Pancreas (tissue), 10 donors: ENCODE results near the gene GARIN1A. TPM values are rescaled to one million over a fixed set of nuclear protein-coding genes. Genes with fewer than 3 reads are reported as not detected.

Experiments
- ATAC-seq, 4 donors: fragments of 200-7000 bp; cut with Tn5 transposase; one replicate each; pipeline versions ENCODE4 v1.8.0 to v1.9.1; 2020; ENCODE audit warnings: mild to moderate bottlenecking in 4 of 4, moderate library complexity in 4 of 4
- DNase-seq, 6 donors: peaks; one replicate each; pipeline ENCODE4 v3.0.0-alpha.2; 2020
- FAIRE-seq: peaks from 2 replicates; lab custom pipeline; 2012; peaks lifted over from hg19 to GRCh38; lab: Jason Lieb, UNC
- H3K27ac ChIP-seq, 4 donors: fragments of 200-600 bp; sonication (generic); 1 replicate in 3 of 4; 2 replicates in 1 of 4; pipeline versions ENCODE4 v1.5.0 to v1.8.0; 2020
- H3K27me3 ChIP-seq, 4 donors: fragments of 200-600 bp; one replicate each; pipeline ENCODE4 v1.8.0; 2021
- H3K36me3 ChIP-seq, 3 donors: fragments of 200-600 bp; sonication (generic) in 1 of 3; one replicate each; pipeline versions ENCODE4 v1.5.0 to v1.8.0; 2020 to 2021
- H3K4me1 ChIP-seq, 3 donors: fragments of 200-600 bp; one replicate each; pipeline ENCODE4 v1.8.0; 2021
- H3K4me3 ChIP-seq, 4 donors: fragments of 200-600 bp; sonication (generic) in 2 of 4; one replicate each; pipeline versions ENCODE4 v1.5.0 to v1.8.0; 2020 to 2021
- H3K9me3 ChIP-seq, 4 donors: fragments of 200-600 bp; one replicate each; pipeline ENCODE4 v1.8.0; 2021
- WGBS, 2 donors: extraction: QIAGEN DNeasy Blood & Tissue Kit; methylation state at CpG; one replicate each; pipeline ENCODE4 v1.1.7; 2013; 5-methylcytosine and 5-hydroxymethylcytosine counted together
- intact Hi-C, 3 donors: fragments of 100-400 bp; cut with DNase I; formaldehyde crosslinking; loops; one replicate each; pipeline versions ENCODE4 v1.11.1 to v1.14.2; 2022
- polyA plus RNA-seq, 2 donors: library from polyadenylated mRNA; stranded (reverse); fragments of 200-250 nt; gene quantifications; one replicate each; pipeline ENCODE4 v1.2.3, GENCODE V29; 2013
- total RNA-seq, 6 donors: library from RNA; stranded (reverse); fragmentation: NEBNext Ultra II Directional in 4 of 6; extraction: Animal tissue kit (Norgen Biotek cat#: 25700) in 4 of 6; gene quantifications; one replicate each; pipeline versions ENCODE4 v1.2.1 to v1.2.4, GENCODE V29; 2021 to 2023
- TF ChIP-seq, protein P1 (sequence below), 4 donors: fragments of 200-600 bp; sonication (generic) in 3 of 4; IDR thresholded peaks; one replicate each; pipeline versions ENCODE4 v1.5.0 to v1.8.0; 2021; ENCODE audit warnings: antibody characterized with exemption in 4 of 4
- donor health status: healthy with polysubstance abuse.
- donor health status: DM: no; HTN: no; CAD: no; lungs with moderate emphysema.
- donor health status: DM: no; HTN: no; CAD: no.
- donor health status: control.
- donor health status: control.
- donor health status: Bipolar disorder and iron deficiency.
- donor health status: DM: yes; HTN: yes; CAD: no.
- donor health status: DM: no; HTN: no; CAD: no.
- donor health status: DM: no; HTN: no; CAD: no.
- donor health status: DM: yes; HTN: yes; CAD: no.

The GARIN1A gene
- total and polyA plus RNA-seq, 8 donors, result 1.1 to 5.7 (median 1.4) TPM

DNA sequence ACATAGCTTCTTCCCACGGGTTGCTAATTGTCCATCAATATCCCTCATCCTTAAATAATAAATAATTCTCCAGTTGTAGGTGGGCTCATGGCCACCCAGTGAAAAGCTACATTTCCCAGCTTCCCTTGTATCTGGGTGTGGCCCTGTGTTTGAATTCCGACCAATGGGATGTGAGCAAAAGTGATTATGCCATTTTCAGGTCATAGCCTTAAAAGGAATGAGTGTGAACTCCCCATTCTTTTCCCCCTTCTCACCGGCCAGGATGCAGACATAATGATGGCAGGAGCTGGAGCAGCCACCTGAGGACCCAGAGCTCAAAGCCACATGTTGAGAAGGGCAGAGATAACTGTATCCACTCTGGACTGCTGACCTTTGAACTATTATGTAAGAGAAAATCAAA, 36.7 kb downstream of the GARIN1A start:
- intact Hi-C loops, result no loop called here
- TF ChIP-seq, protein P1, sequence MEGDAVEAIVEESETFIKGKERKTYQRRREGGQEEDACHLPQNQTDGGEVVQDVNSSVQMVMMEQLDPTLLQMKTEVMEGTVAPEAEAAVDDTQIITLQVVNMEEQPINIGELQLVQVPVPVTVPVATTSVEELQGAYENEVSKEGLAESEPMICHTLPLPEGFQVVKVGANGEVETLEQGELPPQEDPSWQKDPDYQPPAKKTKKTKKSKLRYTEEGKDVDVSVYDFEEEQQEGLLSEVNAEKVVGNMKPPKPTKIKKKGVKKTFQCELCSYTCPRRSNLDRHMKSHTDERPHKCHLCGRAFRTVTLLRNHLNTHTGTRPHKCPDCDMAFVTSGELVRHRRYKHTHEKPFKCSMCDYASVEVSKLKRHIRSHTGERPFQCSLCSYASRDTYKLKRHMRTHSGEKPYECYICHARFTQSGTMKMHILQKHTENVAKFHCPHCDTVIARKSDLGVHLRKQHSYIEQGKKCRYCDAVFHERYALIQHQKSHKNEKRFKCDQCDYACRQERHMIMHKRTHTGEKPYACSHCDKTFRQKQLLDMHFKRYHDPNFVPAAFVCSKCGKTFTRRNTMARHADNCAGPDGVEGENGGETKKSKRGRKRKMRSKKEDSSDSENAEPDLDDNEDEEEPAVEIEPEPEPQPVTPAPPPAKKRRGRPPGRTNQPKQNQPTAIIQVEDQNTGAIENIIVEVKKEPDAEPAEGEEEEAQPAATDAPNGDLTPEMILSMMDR (IDR thresholded peaks at IDR 0.05), result no peak
- ATAC-seq (no peak), FAIRE-seq (no peak), DNase-seq (no peak)
- H3K36me3 ChIP-seq, result no peaks in the 10 kb centered on the region
- no peaks in the 10 kb centered on the region for H3K27me3 ChIP-seq
- WGBS, 2 donors, result 71 to 79% methylated on average over 3 of the region's 3 CpGs
- H3K4me1 ChIP-seq, result no peaks in the 10 kb centered on the region
- H3K9me3 ChIP-seq, result no peaks in the 10 kb centered on the region
- H3K4me3 ChIP-seq, result no peak overlapping the region
- no peak overlapping the region for H3K27ac ChIP-seq

DNA sequence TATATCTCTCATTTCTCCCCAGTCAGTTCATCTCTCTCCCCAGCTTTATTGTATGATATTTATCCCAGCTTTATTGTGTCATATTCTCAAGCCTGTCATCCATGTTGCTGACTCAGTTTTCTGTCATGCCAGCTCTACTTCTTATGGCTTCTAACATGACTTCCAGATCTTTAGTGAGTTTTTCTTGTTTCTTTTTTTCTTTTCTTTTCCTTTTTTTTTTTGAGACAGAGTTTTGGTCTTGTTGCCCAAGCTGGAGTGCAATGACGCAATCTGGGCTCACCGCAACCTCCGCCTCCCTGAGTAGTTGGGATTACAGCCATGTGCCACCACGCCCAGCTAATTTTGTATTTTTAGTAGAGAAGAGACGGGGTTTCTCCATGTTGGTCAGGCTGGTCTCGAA, 38.4 kb downstream of the GARIN1A start:
- no peaks in the 10 kb centered on the region for H3K36me3 ChIP-seq
- TF ChIP-seq, protein P1 (IDR thresholded peaks at IDR 0.05), result no peak
- DNase-seq, result no peak
- H3K27me3 ChIP-seq, result no peaks in the 10 kb centered on the region
- WGBS, 2 donors, result 89 to 91% methylated on average over 6 of the region's 6 CpGs
- ATAC-seq, result no peak
- intact Hi-C loops, result no loop called here
- H3K4me3 ChIP-seq, result no peak overlapping the region
- H3K4me1 ChIP-seq, result no peaks in the 10 kb centered on the region
- FAIRE-seq, result no peak
- no peak overlapping the region for H3K27ac ChIP-seq
- H3K9me3 ChIP-seq, result no peaks in the 10 kb centered on the region

DNA sequence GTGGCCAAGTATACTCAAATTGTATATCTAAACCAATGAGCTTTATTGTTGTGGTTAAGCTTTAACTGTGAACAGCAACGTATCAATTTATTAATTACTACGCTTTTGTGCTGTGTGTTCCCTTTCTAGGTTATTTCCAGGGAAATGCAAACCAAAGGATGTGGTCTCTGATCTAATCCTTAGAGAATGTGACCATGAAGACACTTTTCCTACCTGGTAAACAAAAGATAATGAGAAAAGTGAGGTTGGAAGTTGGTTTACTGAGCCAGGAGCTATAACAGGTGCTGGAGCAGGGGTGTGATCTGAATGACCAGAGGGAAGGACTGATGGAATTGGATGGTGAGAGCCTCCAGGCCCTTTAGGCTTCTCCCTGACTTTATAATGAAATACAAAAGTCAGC, 41.7 kb downstream of the GARIN1A start:
- Histone ChIP-seq H3K9me3 (no peaks in the 10 kb centered on the region), H3K36me3 (no peaks in the 10 kb centered on the region), H3K4me3 (no peak overlapping the region), H3K4me1 (no peaks in the 10 kb centered on the region), H3K27ac (no peak overlapping the region), H3K27me3 (no peaks in the 10 kb centered on the region)
- 81 to 91% methylated on average over 2 of the region's 2 CpGs for WGBS, 2 donors
- ATAC-seq (no peak), DNase-seq (no peak), FAIRE-seq (no peak)
- intact Hi-C loops, result no loop called here
- TF ChIP-seq, protein P1 (IDR thresholded peaks at IDR 0.05), result no peak

DNA sequence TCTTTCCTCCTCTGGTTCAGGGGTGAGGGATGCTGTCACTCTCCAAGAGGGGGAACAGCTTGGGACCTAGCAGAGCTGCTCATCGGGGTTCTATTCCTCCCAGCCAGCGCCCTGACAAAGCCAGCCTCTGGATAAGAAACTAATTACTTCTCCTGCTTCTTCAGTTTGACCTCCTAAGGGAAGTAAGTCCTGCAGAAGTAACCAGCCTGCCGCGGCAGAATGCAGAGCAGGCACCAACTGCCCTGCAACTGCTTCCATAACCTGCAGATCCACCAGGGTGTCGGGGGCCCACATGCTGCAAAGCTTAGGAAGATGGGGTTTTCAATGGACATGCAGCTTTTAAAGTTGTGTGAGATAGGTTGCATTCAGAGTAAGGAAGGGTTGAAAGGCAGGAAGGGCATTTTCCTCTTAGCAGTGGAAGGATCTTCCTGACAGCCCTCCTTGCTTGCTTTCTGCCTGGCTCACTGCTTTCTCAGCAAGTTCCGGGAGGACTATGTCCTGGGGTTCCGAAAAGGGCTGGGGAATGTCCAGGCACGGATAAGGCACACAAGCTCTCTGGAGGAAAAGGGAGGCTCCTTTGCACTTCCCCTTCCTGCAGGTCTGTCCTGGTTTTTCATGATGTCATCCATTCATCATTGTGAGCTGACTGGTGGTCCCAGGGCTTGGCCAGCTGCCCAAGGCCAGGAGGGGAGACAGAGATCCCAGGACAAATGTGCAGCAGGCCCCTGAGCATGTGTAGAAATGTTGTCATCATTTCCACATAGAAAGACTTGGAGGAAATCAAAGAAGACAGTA, 42.8 kb downstream of the GARIN1A start:
- no peaks in the 10 kb centered on the region for H3K9me3 ChIP-seq
- FAIRE-seq (no peak), DNase-seq (no peak), ATAC-seq (no peak)
- 72 to 77% methylated on average over 8 of the region's 8 CpGs for WGBS, 2 donors
- intact Hi-C loops, result no loop called here
- H3K27ac ChIP-seq, result no peak overlapping the region
- no peak overlapping the region for H3K4me3 ChIP-seq
- H3K4me1 ChIP-seq, result no peaks in the 10 kb centered on the region
- no peaks in the 10 kb centered on the region for H3K36me3 ChIP-seq
- no peaks in the 10 kb centered on the region for H3K27me3 ChIP-seq
- TF ChIP-seq, protein P1 (IDR thresholded peaks at IDR 0.05), result no peak

DNA sequence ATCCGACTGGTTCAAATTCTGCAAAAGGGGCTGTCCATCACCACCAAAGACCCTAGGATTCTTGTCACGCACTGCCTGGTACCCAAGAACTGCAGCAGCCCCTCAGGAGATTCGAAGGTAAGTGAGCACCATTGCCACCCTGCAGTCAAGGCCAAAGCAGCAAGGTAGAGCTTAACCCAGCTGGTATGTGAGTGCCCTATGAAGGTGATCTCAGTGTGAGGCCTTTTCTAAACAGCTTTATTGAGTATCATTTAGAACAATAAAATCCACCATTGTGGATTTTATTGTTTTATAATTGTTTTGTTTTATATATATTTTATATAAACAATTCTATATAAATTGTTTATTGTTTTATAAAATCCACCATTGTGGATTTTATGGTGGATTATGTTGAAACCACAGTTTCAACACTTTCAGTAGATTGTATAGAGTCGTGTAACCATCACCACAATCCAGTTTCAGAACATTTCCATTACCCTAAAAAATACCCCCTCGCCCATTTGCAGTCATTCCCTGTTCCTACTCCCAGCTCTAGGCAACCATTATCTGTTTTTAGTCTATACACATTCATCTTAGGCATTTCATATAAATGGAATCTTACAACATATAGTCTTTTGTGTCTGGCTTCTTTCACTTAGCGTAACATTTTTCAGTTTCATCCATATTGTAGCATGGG, 47.0 kb downstream of the GARIN1A start:
- TF ChIP-seq, protein P1 (IDR thresholded peaks at IDR 0.05), result no peak
- Histone ChIP-seq H3K4me3 (no peak overlapping the region), H3K27me3 (no peaks in the 10 kb centered on the region), H3K27ac (no peak overlapping the region), H3K4me1 (no peaks in the 10 kb centered on the region), H3K9me3 (no peaks in the 10 kb centered on the region), H3K36me3 (no peaks in the 10 kb centered on the region)
- ATAC-seq (no peak), DNase-seq (no peak), FAIRE-seq (no peak)
- WGBS, 2 donors, result 85 to 88% methylated on average over 6 of the region's 6 CpGs
- intact Hi-C loops, result no loop called here
